SK-N-MC (cell line): Measurements from ENCODE around the gene C2CD4C.

Source experiments
- EZH2 ChIP-seq: fragments of 200-600 bp; sonication (generic); IDR thresholded peaks from one replicate; pipeline ENCODE4 v1.6.1; 2017; ENCODE audit warnings: antibody characterized with exemption
- POLR2AphosphoS5 ChIP-seq: IDR thresholded peaks from 2 replicates; pipeline ENCODE4 v1.6.1; 2012; ENCODE audit warnings: mild to moderate bottlenecking, low read depth, low read length, borderline replicate concordance

DNA sequence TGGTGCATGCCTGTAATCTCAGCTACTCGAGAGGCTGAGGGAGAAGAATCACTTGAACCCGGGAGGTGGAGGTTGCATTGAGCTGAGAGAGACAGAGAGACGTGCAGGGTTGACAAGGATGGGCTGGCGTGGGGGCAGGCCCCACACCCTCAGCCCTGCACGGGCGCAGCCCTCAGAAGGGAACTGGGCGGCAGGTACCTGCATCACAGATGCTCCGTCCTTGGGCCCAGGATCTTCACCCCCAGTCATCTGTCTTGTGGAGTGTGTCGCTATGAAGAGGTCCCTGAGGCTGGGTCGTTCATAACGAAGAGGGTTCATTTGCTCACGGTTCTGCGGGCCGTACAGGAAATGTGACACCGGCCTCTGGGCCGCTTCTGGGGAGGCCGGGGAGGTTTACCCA lies 20.3 kb downstream of the C2CD4C start:
- TF ChIP-seq EZH2 (no peak), POLR2AphosphoS5 (no peak)
